HCT116 (cell line): ENCODE measurements around the gene LAPTM4A. TPM values are rescaled to one million over a fixed set of nuclear protein-coding genes. Genes with fewer than 3 reads are reported as not detected.

ENCODE experiments used
- ATAC-seq: fragments of 200-7000 bp; cut with Tn5 transposase; 2 replicates; pipeline ENCODE4 v1.9.1; 2020; ENCODE audit warnings: mild to moderate bottlenecking, moderate library complexity
- BruUV-seq: library from RNA; stranded (reverse); fragments of 400-500 nt; replicated peaks from 2 replicates; lab custom pipeline; 2021; lab: Mats Ljungman, UMichigan
- CTCF ChIA-PET: fragments of 300-600 bp; sonication (Branson Sonifier 250); formaldehyde crosslinking; loops from one replicate; lab custom pipeline; 2021; ENCODE audit warnings: antibody characterized with exemption; lab: Charles Lee
- POLR2A ChIA-PET: fragments of 300-600, 350-600 bp; sonication (Branson Sonifier 250); formaldehyde crosslinking; loops from one replicate; lab custom pipeline; 2021; ENCODE audit warnings: antibody characterized with exemption; lab: Charles Lee
- RAD21 ChIA-PET, 2 experiments: fragments of 300-600 bp; sonication (Branson Sonifier 250); formaldehyde crosslinking; loops; one replicate each; lab custom pipeline; 2023; ENCODE audit warnings: low total read pairs in 2 of 2; ENCODE audit not compliant: uncharacterized antibody in 2 of 2, unreplicated experiment in 2 of 2, low non-redundant PET in 1 of 2; lab: Charles Lee
- DNase-seq: peaks from one replicate; pipeline ENCODE4 v3.0.0-alpha.2; 2010; ENCODE audit warnings: low read depth, low spot score
- H2AFZ ChIP-seq: fragments of 200-600 bp; shearing (Covaris generic), sonication (generic); 2 replicates; pipeline ENCODE4 v1.6.1; 2017; ENCODE audit warnings: low read depth, mixed run types, mixed read lengths, antibody characterized with exemption, low read length; ENCODE audit not compliant: poor library complexity, severe bottlenecking
- H3K27ac ChIP-seq: 2 replicates; pipeline ENCODE4 v1.5.1; 2012; ENCODE audit warnings: low read depth, low read length
- H3K27me3 ChIP-seq: fragments of 200-600 bp; sonication (generic); 2 replicates; pipeline ENCODE4 v1.6.1; 2016; ENCODE audit warnings: mixed run types, low read length, mixed read lengths; ENCODE audit not compliant: insufficient read depth
- H3K36me3 ChIP-seq, 2 experiments: fragments of 200-500 bp in 1 of 2; fragments of 200-600 bp in 1 of 2; sonication (Bioruptor generic) in 1 of 2; sonication (generic) in 1 of 2; 2 replicates each; pipeline versions ENCODE4 v1.5.1 to v1.6.1; 2014 to 2016; ENCODE audit warnings: low read length in 2 of 2, inconsistent platforms in 1 of 2, mixed read lengths in 1 of 2, mixed run types in 1 of 2; ENCODE audit not compliant: insufficient read depth in 2 of 2, control insufficient read depth in 1 of 2
- H3K4me1 ChIP-seq, 2 experiments: fragments of 200-600 bp in 1 of 2; sonication (generic) in 1 of 2; 2 replicates each; pipeline versions ENCODE4 v1.5.1 to v1.6.1; 2012 to 2017; ENCODE audit warnings: low read length in 2 of 2, inconsistent platforms in 1 of 2, mild to moderate bottlenecking in 1 of 2, mixed read lengths in 1 of 2, mixed run types in 1 of 2, moderate library complexity in 1 of 2; ENCODE audit not compliant: insufficient read depth in 2 of 2, control insufficient read depth in 1 of 2
- H3K4me2 ChIP-seq: fragments of 200-600 bp; sonication (generic); 2 replicates; pipeline ENCODE4 v1.6.1; 2017; ENCODE audit warnings: mixed run types, low read length, mixed read lengths
- H3K4me3 ChIP-seq, 2 experiments: fragments of 200-600 bp in 1 of 2; sonication (generic) in 1 of 2; replicated peaks in 1 of 2; 2 replicates each; pipeline ENCODE4 v1.5.1; 2011 to 2016; ENCODE audit warnings: low read length in 2 of 2, control low read depth in 1 of 2, low read depth in 1 of 2, mild to moderate bottlenecking in 1 of 2, mixed read lengths in 1 of 2, mixed run types in 1 of 2
- H3K79me2 ChIP-seq: fragments of 200-600 bp; sonication (generic); 2 replicates; pipeline ENCODE4 v1.6.1; 2017; ENCODE audit warnings: mild to moderate bottlenecking, mixed run types, low read length, moderate library complexity, mixed read lengths; ENCODE audit not compliant: insufficient read depth
- H3K9ac ChIP-seq: fragments of 200-600 bp; sonication (generic); 2 replicates; pipeline ENCODE4 v1.6.1; 2016; ENCODE audit warnings: low read length, mixed read lengths
- H3K9me2 ChIP-seq: fragments of 200-600 bp; sonication (generic), shearing (Covaris generic); 2 replicates; pipeline ENCODE4 v1.6.1; 2017; ENCODE audit warnings: mixed run types, mild to moderate bottlenecking, moderate library complexity; ENCODE audit not compliant: insufficient read depth
- H3K9me3 ChIP-seq, 2 experiments: fragments of 200-500 bp in 1 of 2; fragments of 200-600 bp in 1 of 2; sonication (Bioruptor generic) in 1 of 2; sonication (generic) in 1 of 2; 2 replicates each; pipeline ENCODE4 v1.6.1; 2014 to 2017; ENCODE audit warnings: low read length in 2 of 2, mixed read lengths in 2 of 2, inconsistent platforms in 1 of 2, low read depth in 1 of 2, mild to moderate bottlenecking in 1 of 2, mixed run types in 1 of 2, moderate library complexity in 1 of 2; ENCODE audit not compliant: control insufficient read depth in 1 of 2, insufficient read depth in 1 of 2
- H4K20me1 ChIP-seq: fragments of 200-600 bp; sonication (generic), shearing (Covaris generic); 2 replicates; pipeline ENCODE4 v1.6.1; 2017; ENCODE audit warnings: mixed run types, mild to moderate bottlenecking, moderate library complexity; ENCODE audit not compliant: insufficient read depth
- ATF3 ChIP-seq: IDR thresholded peaks from 2 replicates; pipeline ENCODE4 v1.6.1; 2012
- ELF1 ChIP-seq: IDR thresholded peaks from 2 replicates; pipeline ENCODE4 v1.6.1; 2012; ENCODE audit warnings: low read depth, borderline replicate concordance
- EZH2 ChIP-seq: fragments of 200-600 bp; sonication (generic); IDR thresholded peaks from 2 replicates; pipeline ENCODE4 v1.6.1; 2017; ENCODE audit warnings: antibody characterized with exemption, mixed run types
- RAD21 ChIP-seq: IDR thresholded peaks from 2 replicates; pipeline ENCODE4 v1.6.1; 2012; ENCODE audit warnings: low read depth, mild to moderate bottlenecking
- SIN3A ChIP-seq: IDR thresholded peaks from 2 replicates; pipeline ENCODE4 v1.6.1; 2012; ENCODE audit warnings: low read depth
- YY1 ChIP-seq: IDR thresholded peaks from 2 replicates; pipeline ENCODE4 v1.6.1; 2011; ENCODE audit warnings: low read length, low read depth, moderate library complexity, mild to moderate bottlenecking; ENCODE audit not compliant: insufficient replicate concordance; ENCODE audit errors: extremely low read depth
- ZFX ChIP-seq: fragments of 450-650 bp; IDR thresholded peaks from 2 replicates; pipeline ENCODE4 v1.6.1; 2017
- ZNF274 ChIP-seq: fragments of 200-500 bp; sonication (Bioruptor generic); IDR thresholded peaks from 2 replicates; pipeline ENCODE4 v1.6.1; 2014; ENCODE audit warnings: mild to moderate bottlenecking, low read depth, low read length, inconsistent platforms
- intact Hi-C: fragments of 100-400 bp; cut with micrococcal nuclease; formaldehyde crosslinking; loops from 2 replicates; pipeline ENCODE4 v1.10.0; 2022
- total RNA-seq: library from RNA; stranded (reverse); gene quantifications from one replicate; pipeline ENCODE4 v1.2.1, GENCODE V29; 2021; ENCODE audit not compliant: unreplicated experiment
- TF ChIP-seq, protein P1 (sequence below): IDR thresholded peaks from 2 replicates; pipeline ENCODE4 v1.6.1; 2012; ENCODE audit warnings: low read depth

LAPTM4A gene
- total RNA-seq, 1 experiment from 2014 or later: 84.5 TPM

DNA sequence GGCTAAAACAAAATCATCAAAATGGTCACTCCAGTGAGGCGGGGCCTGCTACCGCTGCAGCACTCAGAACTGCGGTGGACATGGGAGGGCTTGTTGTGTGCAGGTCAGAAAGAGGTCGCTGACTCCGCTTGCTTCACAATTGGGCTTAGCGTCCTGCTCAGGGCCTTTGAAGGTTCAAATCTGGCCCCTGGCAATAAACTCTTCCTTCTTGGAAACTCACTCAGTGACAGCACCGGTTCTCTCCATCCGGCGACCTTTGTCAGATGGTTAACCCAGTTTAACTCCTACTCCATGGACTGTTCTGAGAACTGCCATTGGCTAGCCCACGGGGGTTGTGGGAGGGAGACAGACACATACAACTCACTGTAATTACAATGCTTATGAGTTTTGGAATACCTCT, 29.0 kb upstream of the LAPTM4A start:
- H3K9ac ChIP-seq: no peak overlapping the region
- no peak overlapping the region for H3K27ac ChIP-seq
- intact Hi-C loops: no loop called here
- ChIA-PET CTCF (no interaction called here), POLR2A (no interaction called here), RAD21 (no interaction called here)
- no peaks in the 10 kb centered on the region for H3K36me3 ChIP-seq
- BruUV-seq: no TSS peak
- H3K4me1 ChIP-seq: no peaks in the 10 kb centered on the region
- no peaks in the 10 kb centered on the region for H4K20me1 ChIP-seq
- TF ChIP-seq ZNF274: no peak
- no peak for TF ChIP-seq SIN3A
- TF ChIP-seq EZH2: no peak
- no peak for TF ChIP-seq ZFX
- no peaks in the 10 kb centered on the region for H3K9me2 ChIP-seq
- H3K79me2 ChIP-seq: no peaks in the 10 kb centered on the region
- H3K4me3 ChIP-seq: no peak overlapping the region
- no peak overlapping the region for H2AFZ ChIP-seq
- H3K4me2 ChIP-seq: no peak overlapping the region
- no peak for ATAC-seq
- no peak for DNase-seq
- no peaks in the 10 kb centered on the region for H3K27me3 ChIP-seq
- H3K9me3 ChIP-seq: no peaks in the 10 kb centered on the region

DNA sequence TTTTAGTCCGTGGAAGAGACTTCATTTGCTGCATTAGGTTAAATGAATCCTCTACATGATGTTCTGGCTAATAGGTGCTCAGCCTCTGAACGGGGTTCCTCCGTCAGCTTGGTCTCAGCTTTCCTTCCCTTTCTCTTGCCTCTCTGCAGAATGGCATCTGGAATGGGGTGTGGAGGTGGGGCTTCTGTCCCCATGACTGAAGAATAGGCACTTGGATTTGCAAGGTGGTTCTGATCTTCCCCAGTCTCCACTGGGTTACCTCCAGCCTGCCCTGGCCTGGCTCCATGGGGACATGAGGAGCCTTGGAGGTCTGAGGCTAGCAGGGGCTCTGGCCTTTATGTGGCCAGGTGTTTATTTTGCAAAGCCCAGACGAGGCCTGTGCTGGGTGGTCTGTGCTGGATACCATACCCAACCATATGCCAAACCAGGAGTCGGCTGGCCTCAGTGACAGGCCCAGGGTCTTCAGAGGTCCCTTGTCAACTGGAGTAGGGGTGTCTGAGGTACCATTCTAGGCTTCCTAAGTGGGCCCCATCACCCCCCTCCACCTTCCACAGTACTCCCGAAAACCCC, 28.2 kb upstream of the LAPTM4A start:
- CTCF ChIA-PET: no interaction called here
- no peaks in the 10 kb centered on the region for H3K4me1 ChIP-seq

More for the DNA sequence above, 28.2 kb upstream of the LAPTM4A start:
- H2AFZ ChIP-seq: no peak overlapping the region
- no peak overlapping the region for H3K27ac ChIP-seq
- ATAC-seq (no peak), DNase-seq (no peak)
- ChIA-PET POLR2A (no interaction called here), RAD21 (no interaction called here)
- no peaks in the 10 kb centered on the region for H3K9me3 ChIP-seq
- no TSS peak for BruUV-seq
- intact Hi-C loops: no loop called here
- no peak overlapping the region for H3K4me3 ChIP-seq
- H3K9me2 ChIP-seq: no peaks in the 10 kb centered on the region
- TF ChIP-seq ATF3 (no peak), YY1 (no peak), ELF1 (no peak), RAD21 (no peak), ZFX (no peak)
- TF ChIP-seq, protein P1, sequence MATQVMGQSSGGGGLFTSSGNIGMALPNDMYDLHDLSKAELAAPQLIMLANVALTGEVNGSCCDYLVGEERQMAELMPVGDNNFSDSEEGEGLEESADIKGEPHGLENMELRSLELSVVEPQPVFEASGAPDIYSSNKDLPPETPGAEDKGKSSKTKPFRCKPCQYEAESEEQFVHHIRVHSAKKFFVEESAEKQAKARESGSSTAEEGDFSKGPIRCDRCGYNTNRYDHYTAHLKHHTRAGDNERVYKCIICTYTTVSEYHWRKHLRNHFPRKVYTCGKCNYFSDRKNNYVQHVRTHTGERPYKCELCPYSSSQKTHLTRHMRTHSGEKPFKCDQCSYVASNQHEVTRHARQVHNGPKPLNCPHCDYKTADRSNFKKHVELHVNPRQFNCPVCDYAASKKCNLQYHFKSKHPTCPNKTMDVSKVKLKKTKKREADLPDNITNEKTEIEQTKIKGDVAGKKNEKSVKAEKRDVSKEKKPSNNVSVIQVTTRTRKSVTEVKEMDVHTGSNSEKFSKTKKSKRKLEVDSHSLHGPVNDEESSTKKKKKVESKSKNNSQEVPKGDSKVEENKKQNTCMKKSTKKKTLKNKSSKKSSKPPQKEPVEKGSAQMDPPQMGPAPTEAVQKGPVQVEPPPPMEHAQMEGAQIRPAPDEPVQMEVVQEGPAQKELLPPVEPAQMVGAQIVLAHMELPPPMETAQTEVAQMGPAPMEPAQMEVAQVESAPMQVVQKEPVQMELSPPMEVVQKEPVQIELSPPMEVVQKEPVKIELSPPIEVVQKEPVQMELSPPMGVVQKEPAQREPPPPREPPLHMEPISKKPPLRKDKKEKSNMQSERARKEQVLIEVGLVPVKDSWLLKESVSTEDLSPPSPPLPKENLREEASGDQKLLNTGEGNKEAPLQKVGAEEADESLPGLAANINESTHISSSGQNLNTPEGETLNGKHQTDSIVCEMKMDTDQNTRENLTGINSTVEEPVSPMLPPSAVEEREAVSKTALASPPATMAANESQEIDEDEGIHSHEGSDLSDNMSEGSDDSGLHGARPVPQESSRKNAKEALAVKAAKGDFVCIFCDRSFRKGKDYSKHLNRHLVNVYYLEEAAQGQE: no peak
- H4K20me1 ChIP-seq: no peaks in the 10 kb centered on the region
- H3K27me3 ChIP-seq: no peaks in the 10 kb centered on the region
- no peak overlapping the region for H3K4me2 ChIP-seq
- H3K36me3 ChIP-seq: no peaks in the 10 kb centered on the region
- H3K79me2 ChIP-seq: no peaks in the 10 kb centered on the region
- no peak overlapping the region for H3K9ac ChIP-seq
